Activated gamma-delta T cell (primary cell): ENCODE data around the gene FANCD2OS.
"Not testable (repeated sequence)": the region's sequence is repeated elsewhere in the genome, so short reads cannot be mapped to it uniquely, and the experiment has no call there.

ENCODE experiments used
- DNase-seq: peaks from one replicate; lab custom pipeline; 2025; lab: John Stamatoyannopoulos, UW

FANCD2OS gene

DNA sequence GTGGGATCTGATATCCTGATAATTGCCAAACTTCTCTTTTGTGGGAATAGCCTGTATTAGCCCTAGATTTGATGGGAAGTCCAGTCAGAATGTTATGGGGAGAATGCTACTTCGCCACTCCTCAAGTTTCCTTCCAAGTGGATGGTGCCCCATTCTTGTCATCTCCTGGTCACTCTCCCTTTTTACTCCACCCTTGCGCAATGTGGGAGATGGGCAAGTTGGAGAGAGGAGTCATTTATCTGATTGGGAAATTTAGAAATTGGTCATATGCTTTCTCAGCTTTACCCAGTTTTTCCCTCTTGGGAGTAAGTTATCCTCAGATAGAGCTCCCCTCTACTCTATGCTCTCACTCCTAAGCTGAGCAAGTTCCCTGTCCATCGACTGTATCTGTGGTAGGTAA is 14.4 kb downstream of the FANCD2OS start:
- DNase-seq = no peak

DNA sequence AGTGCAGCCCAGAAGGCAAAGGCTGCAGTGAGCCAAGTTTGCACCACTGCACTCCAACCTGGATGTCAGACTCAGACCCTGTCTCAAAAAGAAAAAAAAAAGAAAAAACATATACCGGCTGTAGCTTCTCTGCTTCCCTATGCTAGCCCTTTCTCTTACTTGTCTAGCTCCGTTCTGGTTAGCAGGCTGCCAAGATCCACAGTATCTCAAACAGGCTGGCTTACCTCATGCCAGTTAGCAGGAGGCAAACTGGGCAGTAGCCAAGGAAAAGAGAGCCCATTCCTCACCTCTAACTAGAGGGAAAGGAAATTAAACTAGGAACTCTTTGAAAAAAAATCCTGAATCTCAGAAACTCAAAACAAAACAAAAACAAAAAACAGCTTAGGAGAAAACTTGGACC is 16.7 kb downstream of the FANCD2OS start:
- not testable (repeated sequence) for DNase-seq

DNA sequence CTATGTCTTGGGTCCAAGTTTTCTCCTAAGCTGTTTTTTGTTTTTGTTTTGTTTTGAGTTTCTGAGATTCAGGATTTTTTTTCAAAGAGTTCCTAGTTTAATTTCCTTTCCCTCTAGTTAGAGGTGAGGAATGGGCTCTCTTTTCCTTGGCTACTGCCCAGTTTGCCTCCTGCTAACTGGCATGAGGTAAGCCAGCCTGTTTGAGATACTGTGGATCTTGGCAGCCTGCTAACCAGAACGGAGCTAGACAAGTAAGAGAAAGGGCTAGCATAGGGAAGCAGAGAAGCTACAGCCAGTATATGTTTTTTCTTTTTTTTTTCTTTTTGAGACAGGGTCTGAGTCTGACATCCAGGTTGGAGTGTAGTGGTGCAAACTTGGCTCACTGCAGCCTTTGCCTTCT is 17.3 kb downstream of the FANCD2OS start:
- DNase-seq = not testable (repeated sequence)

DNA sequence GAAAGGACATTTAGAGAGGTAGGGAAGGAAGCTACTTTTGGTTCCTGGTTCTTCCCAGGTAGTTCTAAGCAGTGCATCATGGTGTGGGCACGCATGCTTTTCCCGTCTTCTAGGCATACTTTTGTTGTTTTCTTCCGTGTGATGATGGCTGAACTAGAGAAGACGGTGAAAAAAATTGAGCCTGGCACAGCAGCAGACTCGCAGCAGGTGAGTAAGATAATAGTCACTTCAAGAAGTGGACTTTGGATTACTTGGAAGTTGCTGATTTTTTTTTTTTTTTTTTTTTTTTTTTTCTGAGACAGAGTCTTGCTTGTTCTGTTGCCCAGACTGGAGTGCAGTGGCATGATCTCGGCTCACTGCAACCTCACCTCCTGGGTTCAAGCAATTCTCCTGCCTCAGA is 17.9 kb downstream of the FANCD2OS start:
- DNase-seq = no peak

DNA sequence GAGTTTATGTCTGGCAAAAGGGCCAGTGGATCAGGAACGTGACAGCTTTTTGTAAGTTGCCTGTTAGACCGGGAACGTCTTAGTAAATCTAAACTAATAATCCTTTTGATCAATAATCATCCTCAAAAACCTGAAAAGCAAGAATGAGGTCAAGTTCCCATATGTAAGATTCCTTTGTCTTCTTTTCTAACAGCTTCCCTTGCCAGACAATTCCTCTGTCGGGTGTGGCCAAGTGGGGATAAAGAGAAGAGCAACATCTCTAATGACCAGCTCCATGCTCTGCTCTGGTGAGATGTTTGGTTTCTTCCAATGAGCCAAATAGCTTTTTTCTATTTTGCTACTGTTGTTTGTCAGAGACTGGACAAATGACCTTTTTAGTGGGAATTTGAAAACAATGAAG is 19.8 kb downstream of the FANCD2OS start:
- no peak for DNase-seq

DNA sequence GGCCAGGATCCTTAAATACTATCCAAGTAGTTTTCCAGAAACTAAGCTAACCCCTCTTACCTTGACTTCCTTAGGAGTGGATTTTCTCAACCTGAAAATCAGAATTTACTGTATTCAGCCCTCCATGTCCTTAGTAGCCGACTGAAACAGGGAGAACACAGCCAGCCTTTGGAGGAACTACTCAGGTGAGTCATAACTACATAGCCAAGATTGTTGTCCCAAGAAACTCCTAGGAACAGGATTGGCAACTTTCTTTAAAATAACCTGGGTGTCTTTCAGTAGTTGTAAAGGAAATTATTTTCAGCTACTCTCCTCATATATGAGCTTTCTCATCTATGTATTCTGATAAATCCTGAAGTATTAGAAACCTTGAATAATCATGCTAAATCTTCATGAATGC is 22.3 kb downstream of the FANCD2OS start:
- no peak for DNase-seq

DNA sequence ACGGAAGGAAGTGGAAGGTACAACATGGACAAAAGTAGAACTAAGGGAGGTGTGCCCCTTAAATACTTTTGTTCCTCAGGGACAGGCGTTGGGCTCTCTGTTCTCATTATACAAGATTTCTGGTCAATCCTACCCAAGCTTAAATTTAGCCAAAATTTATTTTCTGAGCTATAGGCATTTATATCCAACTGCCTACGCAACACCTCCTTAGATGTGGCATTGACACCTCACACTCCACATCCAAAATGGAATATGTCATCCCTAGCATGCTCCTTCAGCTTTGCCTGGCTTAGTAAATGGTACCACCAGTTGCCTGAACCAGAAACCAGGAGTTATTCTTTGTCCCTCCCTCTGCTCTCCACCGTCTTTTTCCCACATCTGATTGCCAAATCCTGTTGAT is 26.2 kb downstream of the FANCD2OS start:
- no peak for DNase-seq

DNA sequence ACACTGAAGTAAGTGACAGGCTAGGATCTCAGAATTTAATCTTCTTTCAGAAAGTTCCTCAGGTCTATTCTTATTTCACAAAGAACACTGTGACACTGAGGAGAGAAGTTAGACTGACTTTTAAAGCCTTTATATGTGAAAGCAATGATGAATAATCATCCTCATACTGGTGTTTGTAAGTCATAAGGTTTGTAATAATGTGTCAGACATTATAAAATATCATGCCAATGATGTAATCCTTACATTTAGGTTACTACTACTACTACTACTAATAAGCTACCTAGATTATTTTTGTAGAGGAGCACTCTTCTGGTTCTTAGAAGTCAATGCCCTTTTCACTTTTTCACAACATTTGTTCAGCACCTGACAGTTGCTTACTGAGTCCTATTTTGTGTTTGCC is 33.4 kb downstream of the FANCD2OS start:
- no peak for DNase-seq

DNA sequence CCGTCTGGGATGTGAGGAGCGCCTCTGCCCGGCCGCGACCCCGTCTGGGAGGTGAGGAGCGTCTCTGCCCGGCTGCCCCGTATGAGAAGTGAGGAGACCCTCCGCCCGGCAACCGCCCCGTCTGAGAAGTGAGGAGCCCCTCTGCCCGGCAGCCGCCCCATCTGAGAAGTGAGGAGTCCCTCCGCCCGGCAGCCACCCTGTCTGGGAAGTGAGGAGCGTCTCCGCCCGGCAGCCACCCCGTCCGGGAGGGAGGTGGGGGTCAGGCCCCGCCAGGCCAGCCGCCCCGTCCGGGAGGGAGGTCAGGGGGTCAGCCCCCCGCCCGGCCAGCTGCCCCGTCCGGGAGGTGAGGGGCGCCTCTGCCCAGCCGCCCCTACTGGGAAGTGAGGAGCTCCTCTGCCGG is 38.0 kb downstream of the FANCD2OS start:
- not testable (repeated sequence) for DNase-seq

DNA sequence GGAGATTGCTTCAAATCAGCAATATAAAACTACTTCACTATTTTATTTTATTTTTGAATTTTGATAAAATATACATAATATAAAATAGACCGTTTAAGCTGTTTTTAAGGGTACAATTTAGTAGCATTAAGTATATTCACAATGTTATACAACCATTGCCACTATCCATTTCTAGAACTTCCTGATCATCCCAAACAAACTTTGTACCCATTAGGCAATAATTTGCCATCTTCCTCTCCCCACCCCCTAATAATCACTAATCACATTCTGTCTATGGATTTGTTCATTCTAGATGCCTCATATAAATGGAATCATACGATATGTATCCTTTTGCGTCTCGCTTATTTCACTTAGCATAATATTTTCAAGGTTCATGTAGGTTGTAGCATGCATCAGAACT is 53.0 kb downstream of the FANCD2OS start:
- DNase-seq = no peak
